Activated naive CD4-positive, alpha-beta T cell treated with anti-CD3 and anti-CD28 coated beads, Interleukin-2, amount 50 U/mL, for 16 hours (primary cell): ENCODE measurements around the gene NDUFV1.
"Not testable (repeated sequence)": the region's sequence is repeated elsewhere in the genome, so short reads cannot be mapped to it uniquely, and the experiment has no call there.

ENCODE experiments used
- DNase-seq: peaks from one replicate; pipeline ENCODE4 v3.0.0-alpha.2; 2020

Gene NDUFV1

GRCh38 chr11:67586568-67587250 lies 20.0 kb upstream of the NDUFV1 start:
- DNase-seq = no peak

- no peak for DNase-seq
These were observed 18.6 kb upstream of the NDUFV1 start for GRCh38 chr11:67588136-67588503.

GRCh38 chr11:67588899-67589415 lies 17.8 kb upstream of the NDUFV1 start:
- not testable (repeated sequence) for DNase-seq

- no peak for DNase-seq
These were observed 13.7 kb upstream of the NDUFV1 start for GRCh38 chr11:67592880-67593564.

- DNase-seq = no peak
These were observed 13.2 kb upstream of the NDUFV1 start for GRCh38 chr11:67593565-67593905.

GRCh38 chr11:67594480-67594879 lies 12.3 kb upstream of the NDUFV1 start:
- DNase-seq = no peak

- DNase-seq = no peak
These were observed 9.9 kb upstream of the NDUFV1 start for GRCh38 chr11:67596753-67597300.

GRCh38 chr11:67597458-67597857 lies 9.3 kb upstream of the NDUFV1 start:
- not testable (repeated sequence) for DNase-seq

GRCh38 chr11:67597963-67598362 lies 8.8 kb upstream of the NDUFV1 start:
- DNase-seq = not testable (repeated sequence)

GRCh38 chr11:67599149-67599548 lies 7.6 kb upstream of the NDUFV1 start:
- DNase-seq = no peak

GRCh38 chr11:67600324-67601029 lies 6.3 kb upstream of the NDUFV1 start:
- DNase-seq = no peak

GRCh38 chr11:67601098-67601497 lies 5.6 kb upstream of the NDUFV1 start:
- no peak for DNase-seq

- DNase-seq = not testable (repeated sequence)
These were observed 2.6 kb upstream of the NDUFV1 start for GRCh38 chr11:67604119-67604518.

- no peak for DNase-seq
These were observed 1.9 kb upstream of the NDUFV1 start for GRCh38 chr11:67604815-67605214.

- DNase-seq = no peak
These were observed 1.3 kb upstream of the NDUFV1 start for GRCh38 chr11:67605231-67606011.

- DNase-seq = no peak
These were observed 644 bp upstream of the NDUFV1 start for GRCh38 chr11:67606093-67606491.

GRCh38 chr11:67607507-67607906 lies 771 bp downstream of the NDUFV1 start:
- no peak for DNase-seq

GRCh38 chr11:67608486-67608885 lies 1.8 kb downstream of the NDUFV1 start:
- no peak for DNase-seq

GRCh38 chr11:67609316-67609715 lies 2.6 kb downstream of the NDUFV1 start:
- no peak for DNase-seq

- no peak for DNase-seq
These were observed 3.6 kb downstream of the NDUFV1 start for GRCh38 chr11:67610302-67610868.

- DNase-seq = no peak
These were observed 4.4 kb downstream of the NDUFV1 start for GRCh38 chr11:67611165-67611564.
